Measurements from ENCODE around the gene PRKN.

PRKN gene

DNA sequence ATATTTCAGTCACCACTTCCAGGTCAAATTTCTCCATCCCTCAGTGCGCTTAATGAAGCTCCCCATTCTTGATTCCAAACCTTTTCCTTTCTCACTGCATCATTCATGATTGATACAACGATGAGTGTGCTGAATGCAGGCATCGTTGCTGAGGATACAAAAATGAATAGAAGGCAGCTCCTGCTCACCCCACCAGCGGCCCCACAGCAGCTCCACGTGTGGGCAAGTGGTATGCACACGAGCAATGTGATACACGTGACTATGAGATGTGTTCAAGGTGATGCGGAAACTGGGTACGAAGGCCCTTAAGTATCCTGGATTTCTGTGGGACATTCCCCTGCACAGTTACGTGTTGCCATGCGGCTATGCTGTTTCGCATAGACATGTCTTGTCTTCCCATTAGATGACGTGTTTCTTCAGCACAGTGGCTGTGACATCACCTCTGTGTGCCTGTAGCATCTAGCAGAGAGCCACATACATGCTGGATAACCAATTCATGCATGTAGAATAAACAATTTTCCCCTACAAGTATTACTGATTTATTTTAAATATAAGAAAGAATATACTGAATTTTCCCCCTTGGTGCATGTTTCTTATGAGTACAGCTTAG, 1193.2 kb downstream of the PRKN start:
- Histone ChIP-seq H3K4me3 (ENCODE audit: low read depth, low read length) (no peak overlapping the region), H3K27ac (no peak overlapping the region), H3K27me3 (ENCODE audit: insufficient read depth, low read depth, severe bottlenecking) (no peaks in the 10 kb centered on the region), H3K9me3 (ENCODE audit: severe bottlenecking) (no peaks in the 10 kb centered on the region), H3K36me3 (no peaks in the 10 kb centered on the region)
- TF ChIP-seq, protein P1, sequence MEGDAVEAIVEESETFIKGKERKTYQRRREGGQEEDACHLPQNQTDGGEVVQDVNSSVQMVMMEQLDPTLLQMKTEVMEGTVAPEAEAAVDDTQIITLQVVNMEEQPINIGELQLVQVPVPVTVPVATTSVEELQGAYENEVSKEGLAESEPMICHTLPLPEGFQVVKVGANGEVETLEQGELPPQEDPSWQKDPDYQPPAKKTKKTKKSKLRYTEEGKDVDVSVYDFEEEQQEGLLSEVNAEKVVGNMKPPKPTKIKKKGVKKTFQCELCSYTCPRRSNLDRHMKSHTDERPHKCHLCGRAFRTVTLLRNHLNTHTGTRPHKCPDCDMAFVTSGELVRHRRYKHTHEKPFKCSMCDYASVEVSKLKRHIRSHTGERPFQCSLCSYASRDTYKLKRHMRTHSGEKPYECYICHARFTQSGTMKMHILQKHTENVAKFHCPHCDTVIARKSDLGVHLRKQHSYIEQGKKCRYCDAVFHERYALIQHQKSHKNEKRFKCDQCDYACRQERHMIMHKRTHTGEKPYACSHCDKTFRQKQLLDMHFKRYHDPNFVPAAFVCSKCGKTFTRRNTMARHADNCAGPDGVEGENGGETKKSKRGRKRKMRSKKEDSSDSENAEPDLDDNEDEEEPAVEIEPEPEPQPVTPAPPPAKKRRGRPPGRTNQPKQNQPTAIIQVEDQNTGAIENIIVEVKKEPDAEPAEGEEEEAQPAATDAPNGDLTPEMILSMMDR (IDR thresholded peaks at IDR 0.05; ENCODE audit: low read depth, low read length): no peak
- no peak for DNase-seq

GRCh38 chr6:161533266-161533665, 1194.3 kb downstream of the PRKN start:
- Histone ChIP-seq H3K27ac (no peak overlapping the region), H3K4me3 (ENCODE audit: low read depth, low read length) (no peak overlapping the region), H3K27me3 (ENCODE audit: insufficient read depth, low read depth, severe bottlenecking) (no peaks in the 10 kb centered on the region), H3K9me3 (ENCODE audit: severe bottlenecking) (no peaks in the 10 kb centered on the region), H3K36me3 (no peaks in the 10 kb centered on the region)
- DNase-seq: no peak
- TF ChIP-seq, protein P1 (IDR thresholded peaks at IDR 0.05; ENCODE audit: low read depth, low read length): no peak

- DNase-seq: no peak
- Histone ChIP-seq H3K4me3 (ENCODE audit: low read depth, low read length) (no peak overlapping the region), H3K9me3 (ENCODE audit: severe bottlenecking) (no peaks in the 10 kb centered on the region), H3K36me3 (no peaks in the 10 kb centered on the region), H3K27ac (no peak overlapping the region), H3K27me3 (ENCODE audit: insufficient read depth, low read depth, severe bottlenecking) (no peaks in the 10 kb centered on the region)
- TF ChIP-seq, protein P1 (IDR thresholded peaks at IDR 0.05; ENCODE audit: low read depth, low read length): no peak
Measured at GRCh38 chr6:161532536-161532935, 1195.0 kb downstream of the PRKN start.

DNA sequence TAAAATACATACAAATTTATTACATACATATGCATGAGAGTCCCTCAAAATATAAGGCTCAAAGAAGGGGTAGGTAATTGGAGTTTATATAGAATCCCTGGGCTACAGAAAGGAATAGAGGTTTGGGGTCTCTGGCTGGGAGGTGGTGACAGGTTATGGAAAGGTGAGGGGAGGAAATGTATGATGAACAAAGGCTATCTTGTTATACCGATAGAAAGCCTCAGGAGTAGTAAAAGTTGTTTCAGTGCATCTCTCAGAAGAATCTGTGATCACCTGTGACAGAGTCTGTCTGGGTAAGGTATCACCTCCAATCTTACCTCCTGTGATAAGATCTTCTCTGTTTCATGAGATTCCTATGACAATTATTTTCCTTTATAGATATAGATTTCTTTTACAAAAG, 1200.8 kb downstream of the PRKN start:
- no peaks in the 10 kb centered on the region for H3K27me3 ChIP-seq (ENCODE audit: insufficient read depth, low read depth, severe bottlenecking)
- DNase-seq: no peak
- TF ChIP-seq, protein P1 (IDR thresholded peaks at IDR 0.05; ENCODE audit: low read depth, low read length): no peak

DNA sequence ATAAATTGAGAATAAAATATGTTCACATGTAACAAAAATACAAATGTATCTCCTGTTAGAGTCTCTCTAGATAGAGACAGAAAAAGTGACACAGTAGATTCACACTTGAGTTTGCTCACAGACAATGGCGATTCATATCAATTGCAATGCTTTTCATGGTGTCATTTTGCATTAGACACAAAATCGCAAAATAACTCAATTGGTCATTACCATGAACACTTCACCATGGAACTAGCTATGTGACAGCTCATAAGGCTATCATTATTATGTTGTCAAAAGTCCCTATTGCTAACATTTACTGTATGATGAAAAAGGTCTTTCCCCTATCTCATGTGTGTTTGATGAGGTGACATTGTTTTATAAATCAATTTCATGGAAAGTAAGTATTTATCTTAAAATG, 1204.2 kb downstream of the PRKN start:
- Histone ChIP-seq H3K36me3 (no peaks in the 10 kb centered on the region), H3K27ac (no peak overlapping the region), H3K27me3 (ENCODE audit: insufficient read depth, low read depth, severe bottlenecking) (no peaks in the 10 kb centered on the region), H3K9me3 (ENCODE audit: severe bottlenecking) (no peaks in the 10 kb centered on the region), H3K4me3 (ENCODE audit: low read depth, low read length) (no peak overlapping the region)
- TF ChIP-seq, protein P1 (IDR thresholded peaks at IDR 0.05; ENCODE audit: low read depth, low read length): no peak
- no peak for DNase-seq

More for the DNA sequence above, 1200.8 kb downstream of the PRKN start:
- H3K27ac ChIP-seq: no peak overlapping the region
- no peaks in the 10 kb centered on the region for H3K9me3 ChIP-seq (ENCODE audit: severe bottlenecking)
- no peaks in the 10 kb centered on the region for H3K36me3 ChIP-seq
- H3K4me3 ChIP-seq (ENCODE audit: low read depth, low read length): no peak overlapping the region

DNA sequence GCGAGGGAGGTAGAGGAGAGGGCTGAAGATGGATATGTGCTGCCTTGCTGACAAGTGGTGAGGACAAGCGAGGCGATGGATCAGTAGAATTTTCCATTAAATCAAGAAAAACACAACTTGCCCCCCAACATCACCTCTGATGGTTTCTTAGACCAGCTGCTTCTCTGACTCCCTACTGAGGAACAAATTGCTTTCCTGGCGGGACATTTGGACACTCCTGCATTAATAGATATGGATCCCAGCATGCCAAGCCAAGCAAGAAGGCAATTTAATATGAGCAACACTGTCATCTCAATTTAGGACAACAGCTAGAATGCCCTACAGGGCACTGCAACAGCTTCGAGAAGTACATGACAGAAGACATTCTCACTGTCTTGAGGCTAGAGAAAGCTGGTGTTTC, 1205.3 kb downstream of the PRKN start:
- H3K4me3 ChIP-seq (ENCODE audit: low read depth, low read length): no peak overlapping the region
- H3K9me3 ChIP-seq (ENCODE audit: severe bottlenecking): no peaks in the 10 kb centered on the region
- no peaks in the 10 kb centered on the region for H3K27me3 ChIP-seq (ENCODE audit: insufficient read depth, low read depth, severe bottlenecking)
- TF ChIP-seq, protein P1 (IDR thresholded peaks at IDR 0.05; ENCODE audit: low read depth, low read length): no peak
- no peak overlapping the region for H3K27ac ChIP-seq
- H3K36me3 ChIP-seq: no peaks in the 10 kb centered on the region
- DNase-seq: no peak
